SH-SY5Y (cell line): ENCODE measurements around the gene CDC23.

ENCODE experiments used
- GATA2 ChIP-seq: IDR thresholded peaks from 2 replicates; pipeline ENCODE4 v1.6.1; 2011; ENCODE audit warnings: mild to moderate bottlenecking, low read depth, low read length
- GATA3 ChIP-seq: IDR thresholded peaks from 2 replicates; pipeline ENCODE4 v1.6.1; 2011; ENCODE audit warnings: low read depth, mild to moderate bottlenecking, low read length, moderate library complexity

GRCh38 chr5:138240650-138241385 lies 27.7 kb upstream of the CDC23 start:
- no peak for TF ChIP-seq GATA2
- no peak for TF ChIP-seq GATA3
